CD4-positive, alpha-beta T cell treated with Interferon gamma for 1 hour (primary cell): ENCODE data around the gene LDAH.
"Not testable (repeated sequence)": the region's sequence is repeated elsewhere in the genome, so short reads cannot be mapped to it uniquely, and the experiment has no call there.

Source experiments
- DNase-seq: peaks from one replicate; pipeline ENCODE4 v3.0.0-alpha.2; 2020

LDAH gene

GRCh38 chr2:20822535-20823490, at the start of gene LDAH:
Gene LDAH, minus strand, starts transcription at chr2:20823101. Its CDS starts 21,638 bp downstream, at chr2:20801463.
- DNase-seq: peak; percentile 83

DNA sequence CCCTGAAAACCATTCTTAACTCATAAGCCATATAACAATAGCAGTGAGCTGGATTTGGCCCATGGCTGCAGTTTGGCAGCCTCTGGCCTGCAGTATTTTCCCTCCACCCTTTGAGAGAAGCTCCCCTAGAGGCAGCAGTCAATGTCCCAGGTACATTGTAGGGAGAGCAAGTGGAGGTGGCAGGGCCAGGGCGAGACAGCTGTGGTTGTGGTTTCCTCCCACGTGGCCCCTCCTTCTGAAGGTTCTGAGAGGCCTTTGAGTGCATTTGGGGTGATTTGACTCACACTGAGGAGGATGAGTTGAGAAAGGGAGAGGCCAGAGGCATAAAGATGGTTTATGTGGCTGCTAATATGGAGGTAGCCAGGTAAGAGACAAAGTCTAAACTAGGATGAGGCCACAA, 45.5 kb upstream of the LDAH start:
- DNase-seq: no peak

DNA sequence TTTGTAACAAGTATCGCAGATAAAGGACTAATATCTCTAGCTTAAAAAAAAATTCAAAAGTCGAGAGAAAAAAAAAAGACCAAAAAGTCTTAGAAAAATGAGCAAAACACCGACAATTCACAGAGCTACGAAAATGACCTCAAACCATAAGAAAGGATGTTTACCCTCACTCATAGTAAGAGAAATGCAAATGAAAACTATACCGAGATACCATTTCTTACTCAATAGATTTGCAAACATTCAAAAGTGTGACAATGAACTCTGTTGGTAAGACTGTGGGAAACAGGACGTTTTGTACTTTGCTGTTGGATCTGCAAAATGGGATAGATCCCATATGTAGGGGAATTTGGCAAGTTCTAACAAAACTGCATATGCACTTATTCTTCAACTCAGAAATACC, 39.9 kb upstream of the LDAH start:
- no peak for DNase-seq

DNA sequence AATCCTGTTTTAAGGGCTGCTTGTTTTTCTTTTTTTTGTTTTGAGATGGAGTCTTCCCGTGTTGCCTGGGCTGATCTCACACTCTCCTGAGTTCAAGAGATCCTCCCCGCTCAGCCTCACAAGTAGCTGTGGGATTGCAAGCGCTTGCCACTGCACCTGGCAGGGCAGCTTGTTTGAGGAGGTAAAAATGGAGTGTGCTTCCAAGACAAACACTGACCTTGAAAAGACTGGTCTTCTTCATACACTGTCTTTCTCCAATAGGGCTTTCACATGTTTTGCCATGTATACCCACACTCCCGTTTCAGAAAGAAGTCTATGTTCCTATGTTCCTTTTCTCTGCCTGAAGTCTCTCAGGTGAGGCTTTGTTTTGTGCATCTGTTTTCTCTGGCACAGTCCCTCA, 32.6 kb upstream of the LDAH start:
- no peak for DNase-seq

GRCh38 chr2:20852670-20853069, 29.8 kb upstream of the LDAH start:
- no peak for DNase-seq

- no peak for DNase-seq
These were observed 29.2 kb upstream of the LDAH start for GRCh38 chr2:20852139-20852538.

GRCh38 chr2:20844246-20844645, 21.3 kb upstream of the LDAH start:
- DNase-seq: no peak

- DNase-seq: no peak
These were observed 16.2 kb upstream of the LDAH start for GRCh38 chr2:20839052-20839451.

GRCh38 chr2:20838016-20838415, 15.1 kb upstream of the LDAH start:
- DNase-seq: no peak

GRCh38 chr2:20836521-20836920, 13.6 kb upstream of the LDAH start:
- no peak for DNase-seq

DNA sequence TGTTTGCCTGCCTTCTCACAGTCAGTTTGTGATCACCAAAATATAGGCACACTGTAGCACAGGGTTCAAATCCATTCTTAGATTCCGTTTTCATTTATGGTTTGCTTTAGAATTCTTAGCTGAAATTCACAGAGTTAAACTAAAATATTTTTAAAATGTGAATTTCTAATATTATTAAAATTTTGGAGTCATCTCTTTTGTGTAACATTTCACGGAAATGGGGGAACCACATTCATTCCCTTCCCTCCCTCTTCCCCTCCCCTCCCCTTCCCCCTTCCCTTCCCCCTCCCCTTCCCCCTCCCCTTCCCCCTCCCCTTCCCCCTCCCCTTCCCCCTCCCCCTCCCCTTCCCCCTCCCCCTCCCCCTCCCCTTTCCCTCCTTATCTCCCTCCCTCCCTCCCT, 11.4 kb upstream of the LDAH start:
- no peak for DNase-seq

DNA sequence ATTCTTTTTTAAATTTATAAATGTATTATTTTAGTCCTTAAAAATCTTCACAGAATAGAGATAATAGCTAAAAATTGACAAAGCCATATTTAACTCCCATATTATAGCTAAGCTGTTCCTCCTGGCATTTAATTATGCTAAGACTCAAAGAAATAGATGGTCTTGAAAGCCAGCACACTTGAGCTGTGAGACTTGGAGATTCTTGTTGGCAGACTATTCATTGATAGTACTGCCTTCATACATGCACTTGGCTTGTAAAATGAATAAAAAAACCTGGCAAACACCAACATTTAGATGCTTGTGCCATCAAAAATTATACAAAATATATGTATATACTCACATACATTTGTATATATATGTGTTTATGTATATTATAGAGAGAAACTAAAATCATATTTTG, 9.7 kb upstream of the LDAH start:
- no peak for DNase-seq

DNA sequence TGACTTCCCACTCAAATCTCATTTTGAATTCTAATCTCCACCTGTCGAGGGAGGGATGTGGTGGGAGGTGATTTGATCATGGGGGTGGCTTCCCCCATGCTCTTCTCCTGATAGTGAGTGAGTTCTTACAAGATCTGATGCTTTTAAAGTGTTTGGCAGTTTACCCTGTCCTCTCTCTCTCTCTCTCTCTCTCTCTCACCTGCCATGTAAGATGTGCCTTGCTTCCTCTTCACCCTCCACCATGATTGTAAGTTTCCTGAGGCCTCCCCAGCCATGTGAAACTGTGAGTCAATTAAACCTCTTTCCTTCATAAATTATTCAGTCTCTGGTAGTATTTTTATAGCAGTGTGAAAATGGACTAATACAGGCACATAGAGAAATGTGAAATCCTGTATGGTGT, 7.0 kb upstream of the LDAH start:
- no peak for DNase-seq

GRCh38 chr2:20823917-20824316, 1.0 kb upstream of the LDAH start:
- no peak for DNase-seq

- no peak for DNase-seq
These were observed 4.1 kb downstream of the LDAH start for GRCh38 chr2:20818820-20819219.

DNA sequence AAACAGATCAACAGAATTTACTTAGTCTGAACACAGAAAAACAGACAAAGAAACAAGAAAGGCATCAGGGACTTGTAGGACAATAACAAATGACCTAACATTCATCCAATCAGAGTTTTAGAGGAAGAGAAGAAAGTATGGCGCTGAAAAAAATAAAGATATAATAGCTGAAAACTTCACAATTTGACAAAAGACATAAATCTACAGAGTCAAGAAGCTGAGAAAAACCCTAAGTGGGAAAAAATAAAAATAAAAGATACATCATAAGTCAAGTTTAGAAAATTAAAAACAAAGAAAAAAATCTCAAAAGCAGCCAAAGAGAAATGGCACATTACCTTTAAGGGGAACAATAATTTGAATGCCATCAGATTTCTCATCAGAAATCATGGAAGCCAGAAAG, 7.7 kb downstream of the LDAH start:
- DNase-seq: no peak

- no peak for DNase-seq
These were observed 10.1 kb downstream of the LDAH start for GRCh38 chr2:20812779-20813178.

DNA sequence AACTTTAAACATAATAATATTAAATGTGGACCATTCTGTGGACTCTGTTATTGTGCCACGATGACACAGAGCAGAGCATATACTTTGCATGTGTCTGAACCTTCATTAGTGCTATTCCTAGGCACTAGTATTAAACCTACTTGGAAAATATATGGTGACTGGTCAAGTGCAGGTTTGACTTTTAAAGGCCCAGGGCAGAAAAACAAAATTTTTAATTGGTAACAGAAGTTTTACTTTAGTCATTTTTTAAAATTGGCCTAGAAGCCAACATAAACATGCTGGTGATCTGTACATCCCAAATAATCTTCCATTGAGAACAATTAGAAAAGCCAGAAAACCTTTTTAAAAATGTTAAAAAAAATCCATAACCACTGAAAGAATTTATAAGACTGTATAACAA, 16.6 kb downstream of the LDAH start:
- DNase-seq: no peak

GRCh38 chr2:20803974-20804373, 18.9 kb downstream of the LDAH start:
- no peak for DNase-seq

- DNase-seq: no peak
These were observed 19.6 kb downstream of the LDAH start for GRCh38 chr2:20803226-20803682.

DNA sequence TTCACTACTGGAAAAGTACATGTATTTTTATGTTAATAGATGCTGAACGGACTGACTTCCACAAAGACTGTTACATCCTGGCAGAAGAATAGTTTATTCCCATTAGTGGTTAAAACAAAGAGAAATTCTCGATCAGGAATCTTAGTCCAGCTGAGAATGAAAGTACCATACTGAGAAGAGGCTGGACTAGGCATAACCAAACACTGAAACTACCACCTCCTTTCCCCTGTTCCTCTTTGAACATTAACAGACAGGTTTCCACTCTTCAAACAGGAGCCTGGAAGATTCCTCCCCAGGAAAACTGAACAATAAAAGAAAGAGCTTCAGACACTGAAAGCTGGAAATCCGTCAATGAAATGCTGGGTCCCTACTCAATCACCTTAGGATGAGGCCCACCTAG, 25.8 kb downstream of the LDAH start:
- DNase-seq: no peak

DNA sequence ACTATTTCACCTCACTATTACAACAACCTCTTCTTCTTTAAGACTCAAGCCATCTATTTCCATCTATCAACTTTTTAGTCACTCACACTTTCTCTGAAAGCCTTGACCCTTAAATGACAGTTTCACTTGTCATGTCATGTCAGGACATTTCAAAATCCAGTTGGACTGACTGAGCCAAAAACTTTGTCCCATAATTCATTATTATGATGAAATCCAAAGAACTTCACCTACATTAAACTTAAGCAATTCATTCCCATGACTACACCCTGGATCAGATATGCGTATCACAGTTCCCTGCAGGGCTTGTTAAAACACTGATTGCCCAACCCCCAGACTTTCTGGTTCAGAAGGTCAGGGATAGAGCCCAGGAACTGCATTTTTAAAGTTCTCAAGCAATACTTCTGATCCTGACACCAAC, 26.5 kb downstream of the LDAH start:
- no peak for DNase-seq

DNA sequence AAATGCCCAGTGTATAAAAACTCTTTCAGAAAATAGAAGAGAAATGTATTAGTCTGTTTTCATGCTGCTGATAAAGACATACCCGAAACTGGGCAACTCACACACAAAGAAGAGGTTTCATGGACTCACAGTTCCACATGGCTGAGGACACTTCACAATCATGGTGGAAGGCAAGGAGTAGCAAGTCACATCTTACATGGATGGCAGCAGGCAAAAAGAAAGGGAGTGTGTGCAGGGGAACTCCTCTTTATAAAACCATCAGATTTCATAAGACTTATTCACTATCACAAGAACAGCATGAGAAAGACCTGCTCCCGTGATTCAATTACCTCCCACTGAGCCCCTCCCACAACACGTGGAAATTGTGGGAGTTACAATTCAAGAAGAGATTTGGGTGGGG, 29.0 kb downstream of the LDAH start:
- DNase-seq: not testable (repeated sequence)

GRCh38 chr2:20781656-20782265, 41.1 kb downstream of the LDAH start:
- DNase-seq: no peak
